Anterior cingulate cortex (tissue), 58 donors: ENCODE data around the gene SDK1.
A peak's percentile ranks its signal among the peaks of the same experiment; 100 is the strongest.

Experiments
- DNase-seq, 58 donors: peaks; one replicate each; lab custom pipeline; 2025; lab: John Stamatoyannopoulos, UW

The SDK1 gene

DNA sequence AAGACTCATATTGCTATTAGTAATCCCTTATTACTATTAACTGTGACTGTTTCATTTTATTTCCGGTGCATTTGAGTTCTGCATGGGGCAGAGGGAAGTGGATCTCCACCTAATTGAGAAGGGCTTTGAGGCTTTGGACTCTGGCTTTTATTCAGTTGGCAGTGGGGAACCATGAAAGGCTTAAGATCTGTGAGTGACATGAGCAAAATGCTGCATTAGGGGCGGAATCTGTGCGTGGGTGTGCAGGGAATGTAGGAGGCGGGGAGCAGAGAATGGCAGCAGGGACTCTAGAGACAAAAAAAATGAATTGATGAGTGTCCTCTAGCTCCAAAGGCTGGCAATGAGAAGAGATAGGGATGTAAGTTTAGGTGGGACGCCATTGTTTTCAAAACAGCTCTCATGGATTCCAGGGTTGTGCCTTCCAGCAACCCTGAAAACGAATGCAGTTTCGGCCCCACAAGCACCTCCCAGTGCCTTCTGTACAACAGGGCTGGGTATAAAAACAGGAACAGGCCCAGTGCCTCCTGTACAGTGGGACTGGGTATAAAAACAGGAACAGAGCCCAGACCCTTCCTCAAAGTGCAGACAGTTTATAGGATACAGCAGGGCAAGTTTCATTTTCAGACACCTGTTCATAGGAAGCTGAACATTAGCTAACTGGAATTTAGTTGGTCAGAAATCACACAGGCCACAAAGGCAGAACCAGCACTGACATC is 717.7 kb downstream of the SDK1 start:
- DNase-seq, result no peak

DNA sequence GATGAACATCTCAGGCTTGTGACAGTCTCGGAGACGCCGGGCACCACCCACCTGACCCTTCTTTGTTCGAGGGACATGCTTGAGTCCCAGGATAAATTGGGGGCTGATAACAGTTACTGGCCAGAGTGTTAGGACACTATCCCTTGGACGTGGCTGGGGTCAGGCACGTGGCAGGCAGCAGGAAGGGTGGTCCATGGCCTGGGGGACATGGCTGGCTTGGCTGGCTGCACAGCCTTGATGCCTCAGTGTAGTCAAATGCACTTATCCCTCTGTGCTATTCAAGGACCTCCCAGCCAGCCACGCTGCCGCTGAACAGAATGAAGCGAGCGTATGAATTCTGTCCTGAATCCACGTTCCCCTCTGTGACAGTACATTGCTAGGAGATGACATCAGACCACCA is 719.0 kb downstream of the SDK1 start:
- DNase-seq, result no peak

DNA sequence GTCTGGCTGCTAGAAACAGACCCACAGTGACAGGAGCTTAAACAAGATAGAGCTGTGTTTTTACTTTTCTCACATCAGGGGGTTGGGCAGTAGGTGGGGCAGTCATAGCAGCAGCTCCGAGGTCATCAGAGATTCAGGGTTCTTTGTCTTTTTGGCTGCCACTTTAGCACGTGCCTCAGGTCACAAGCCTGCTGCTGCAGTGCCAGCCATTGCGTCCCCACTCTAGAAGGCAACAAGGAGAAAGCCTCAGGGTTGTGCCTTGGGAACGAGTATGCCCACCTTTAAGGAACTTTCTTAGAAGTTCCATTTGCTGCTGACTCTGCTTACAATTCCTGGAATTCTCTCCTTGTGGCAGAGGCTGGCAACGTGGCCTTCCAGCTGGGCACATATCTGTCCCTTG is 720.4 kb downstream of the SDK1 start:
- no peak for DNase-seq

DNA sequence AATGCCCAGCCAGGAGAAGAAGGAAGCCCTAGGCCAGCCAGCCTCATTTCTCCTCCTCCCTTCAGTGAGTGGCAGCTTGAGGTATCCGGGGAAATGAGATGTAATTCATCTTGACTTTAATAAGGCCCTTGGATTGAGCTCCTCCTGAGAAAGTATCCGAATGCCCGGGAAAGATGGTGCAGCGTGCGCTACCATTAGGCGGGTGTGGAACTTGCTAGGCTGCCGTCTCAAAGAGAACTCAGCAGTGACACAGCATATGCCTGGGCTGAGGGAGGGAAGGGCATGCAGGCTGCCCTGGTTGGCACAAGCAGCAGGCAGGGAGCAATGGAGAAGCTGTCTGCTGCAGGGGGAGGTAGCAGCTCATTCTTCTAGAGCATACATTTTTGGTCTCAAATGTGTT is 721.2 kb downstream of the SDK1 start:
- no peak for DNase-seq

DNA sequence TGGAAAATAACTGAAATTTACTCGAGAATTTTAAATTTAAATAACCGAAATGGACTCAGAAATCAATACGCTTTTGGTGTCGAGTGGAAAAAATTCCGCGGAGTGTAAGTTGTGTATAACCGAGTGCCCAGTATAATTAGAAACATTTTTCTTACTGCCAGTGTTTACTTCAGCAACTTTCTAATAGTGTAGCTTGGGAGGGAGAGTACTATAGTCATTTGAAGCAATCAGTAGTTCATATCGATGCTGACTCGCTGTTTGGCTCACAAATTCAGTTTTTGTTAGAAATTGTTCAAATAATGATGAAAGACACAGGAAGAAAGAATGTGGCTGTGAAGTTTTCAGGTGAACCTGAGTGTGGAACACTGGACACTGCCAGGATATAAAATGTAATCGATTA is 722.5 kb downstream of the SDK1 start:
- no peak for DNase-seq

DNA sequence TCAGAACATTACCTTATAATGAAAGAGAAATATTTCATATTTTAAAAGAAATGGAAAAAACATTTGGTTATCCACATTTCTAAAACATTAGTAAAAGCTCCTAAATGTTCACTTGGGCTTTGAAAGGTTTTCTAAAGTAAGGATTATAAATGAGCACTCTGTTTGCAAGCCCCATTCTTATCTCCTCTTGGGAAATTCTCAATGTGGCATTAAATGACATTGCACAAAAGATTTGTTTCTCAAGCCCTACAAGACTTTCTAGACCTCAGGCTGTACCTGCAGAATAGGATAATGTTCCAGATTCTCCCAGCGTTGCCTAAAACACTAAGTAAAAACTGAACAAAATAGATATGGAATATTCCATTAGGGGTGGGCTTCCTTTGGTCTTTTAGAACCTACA is 723.1 kb downstream of the SDK1 start:
- DNase-seq, result no peak

DNA sequence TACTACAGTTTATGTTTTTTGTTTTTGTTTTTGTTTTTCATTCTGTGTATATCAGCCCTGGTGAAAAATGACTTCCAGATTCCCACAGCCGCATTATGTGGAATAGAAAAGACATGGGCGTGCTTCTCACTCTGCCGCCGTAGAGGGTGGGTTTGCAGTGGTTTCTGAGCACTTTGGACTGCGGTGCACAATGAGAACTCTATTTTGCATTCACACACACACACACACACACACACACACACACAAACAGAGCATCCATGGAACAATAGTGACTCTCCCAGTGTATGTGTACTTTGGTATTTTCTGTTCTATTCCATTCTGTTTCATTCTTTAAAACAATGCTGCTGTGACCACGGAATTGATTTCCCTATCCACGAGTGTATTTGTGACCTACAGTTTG is 723.8 kb downstream of the SDK1 start:
- no peak for DNase-seq

DNA sequence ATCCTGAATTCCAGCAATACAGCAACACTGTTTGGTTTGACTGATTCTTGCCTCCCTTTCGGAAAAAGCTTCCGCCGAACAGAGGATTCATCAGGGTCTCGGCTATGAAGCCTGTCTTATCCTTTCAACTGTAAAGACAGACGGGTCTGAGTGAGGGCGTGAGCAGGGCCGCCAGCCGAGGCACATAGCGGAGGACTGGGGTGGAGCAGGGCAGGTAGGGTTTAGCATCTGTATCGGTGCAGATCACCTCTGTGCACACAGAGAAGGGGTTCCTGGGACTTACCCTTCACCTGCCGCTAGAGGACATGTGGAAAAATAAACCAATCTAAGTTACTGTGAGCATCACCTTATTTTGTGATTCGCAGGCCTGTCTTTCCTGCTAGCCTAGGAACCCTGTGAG is 724.2 kb downstream of the SDK1 start:
- DNase-seq, result no peak

DNA sequence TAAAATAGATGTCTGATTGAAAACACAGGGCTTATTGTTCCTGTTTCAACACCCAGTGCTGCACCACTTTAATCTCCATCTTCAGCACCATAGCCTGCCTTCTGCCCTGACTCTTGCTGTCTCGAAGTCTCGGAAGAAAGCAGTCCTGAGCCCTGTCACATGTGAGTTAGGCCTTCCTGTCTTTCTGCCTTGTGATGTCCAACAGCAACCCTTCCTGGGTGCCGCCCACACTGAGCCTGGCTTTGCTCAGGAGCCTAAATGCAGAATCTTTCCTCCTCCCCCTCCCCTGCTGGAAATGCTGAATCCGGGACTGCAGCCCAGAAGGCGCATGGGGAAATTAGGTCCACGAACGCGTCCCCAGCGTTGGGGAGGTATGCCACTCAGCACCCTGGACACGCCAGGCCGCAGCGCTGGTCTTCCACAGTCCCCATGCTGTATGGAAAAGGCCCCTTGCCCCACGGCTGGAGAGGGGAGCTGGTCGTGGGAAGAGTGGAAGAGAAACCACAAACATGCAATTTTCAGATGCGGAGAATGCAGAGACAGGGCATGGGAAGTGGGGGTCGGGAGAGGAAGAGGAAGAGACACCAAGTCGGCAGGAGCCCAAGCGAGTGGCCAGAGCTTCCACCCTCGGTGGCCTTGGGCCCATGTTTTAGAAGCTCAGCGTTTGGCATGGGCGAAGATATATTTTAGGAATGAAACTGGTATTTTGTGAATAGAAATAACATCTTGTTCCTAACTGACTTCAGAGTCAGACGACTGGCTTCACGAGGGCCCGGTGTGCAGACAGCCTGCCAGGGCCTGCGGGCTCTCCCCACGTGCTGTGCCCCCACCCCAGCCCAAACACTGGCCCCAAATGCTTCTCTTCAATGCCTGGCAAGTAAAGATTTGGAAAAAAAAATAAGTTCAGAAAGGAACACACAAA is 724.9 kb downstream of the SDK1 start:
- peak in 2 of 58 donors; percentile 5 to 20 for DNase-seq

DNA sequence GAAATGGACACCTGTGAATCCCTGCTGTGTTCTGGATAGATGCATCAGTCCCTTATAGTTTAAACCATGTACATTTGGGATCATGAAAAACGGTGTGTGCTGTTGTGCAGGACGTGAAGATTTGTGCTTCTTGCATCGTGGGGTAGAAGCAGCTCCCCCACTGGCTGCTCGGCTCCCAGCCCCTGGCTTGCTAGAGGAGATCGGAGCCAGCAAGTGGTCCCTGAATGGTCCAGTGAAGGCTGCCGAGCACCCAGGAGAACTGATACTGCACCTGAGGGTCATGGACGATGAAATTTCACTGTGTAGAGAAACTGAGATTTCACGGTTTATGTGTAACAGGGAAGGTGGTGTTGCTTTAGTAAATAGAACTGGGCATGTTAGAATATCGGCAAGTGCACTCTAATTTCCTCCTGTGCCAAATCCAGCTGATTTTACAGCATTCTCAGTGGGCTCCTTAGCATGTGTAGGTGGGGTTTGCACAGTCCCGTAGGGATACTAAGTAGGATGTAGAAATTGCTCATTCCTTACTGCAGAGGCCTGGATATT is 726.0 kb downstream of the SDK1 start:
- DNase-seq, result no peak

DNA sequence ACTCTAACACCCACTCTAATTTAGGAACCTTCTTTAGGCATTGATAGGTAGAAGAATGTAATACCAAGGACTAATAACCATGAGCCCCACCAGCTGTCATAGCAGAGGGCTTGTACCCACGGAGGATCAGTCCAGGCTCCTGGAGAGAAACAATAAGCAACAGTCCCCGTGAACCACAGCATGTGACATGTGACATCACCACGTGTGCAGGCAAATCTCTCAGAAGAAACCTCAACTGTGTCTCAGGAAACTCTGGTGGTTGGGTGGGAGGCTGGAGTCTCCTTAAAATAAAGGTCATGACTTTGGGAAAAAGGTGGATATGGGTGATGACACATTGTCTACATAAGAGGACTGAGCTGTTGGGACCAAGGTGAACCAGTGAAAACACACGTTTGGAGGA is 727.2 kb downstream of the SDK1 start:
- DNase-seq, result no peak

DNA sequence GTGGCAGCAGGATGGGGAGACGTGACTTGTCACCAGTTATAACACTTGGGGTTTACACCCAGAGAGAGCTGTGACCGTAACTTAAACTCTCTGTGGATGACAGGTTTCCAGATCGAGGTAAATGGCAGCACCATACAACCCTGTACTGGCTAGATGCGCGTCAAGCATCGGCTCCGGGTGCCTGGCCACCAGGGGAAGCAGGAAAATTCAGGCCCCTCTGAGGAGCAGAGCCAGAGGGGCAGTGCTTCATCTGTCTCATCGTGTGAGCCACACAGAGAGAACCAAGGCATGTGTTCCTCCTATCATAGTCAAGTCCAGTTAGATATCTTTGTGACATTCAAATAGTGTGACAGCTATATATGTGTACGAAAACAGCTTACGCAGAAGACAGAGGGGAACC is 728.9 kb downstream of the SDK1 start:
- DNase-seq, result no peak

DNA sequence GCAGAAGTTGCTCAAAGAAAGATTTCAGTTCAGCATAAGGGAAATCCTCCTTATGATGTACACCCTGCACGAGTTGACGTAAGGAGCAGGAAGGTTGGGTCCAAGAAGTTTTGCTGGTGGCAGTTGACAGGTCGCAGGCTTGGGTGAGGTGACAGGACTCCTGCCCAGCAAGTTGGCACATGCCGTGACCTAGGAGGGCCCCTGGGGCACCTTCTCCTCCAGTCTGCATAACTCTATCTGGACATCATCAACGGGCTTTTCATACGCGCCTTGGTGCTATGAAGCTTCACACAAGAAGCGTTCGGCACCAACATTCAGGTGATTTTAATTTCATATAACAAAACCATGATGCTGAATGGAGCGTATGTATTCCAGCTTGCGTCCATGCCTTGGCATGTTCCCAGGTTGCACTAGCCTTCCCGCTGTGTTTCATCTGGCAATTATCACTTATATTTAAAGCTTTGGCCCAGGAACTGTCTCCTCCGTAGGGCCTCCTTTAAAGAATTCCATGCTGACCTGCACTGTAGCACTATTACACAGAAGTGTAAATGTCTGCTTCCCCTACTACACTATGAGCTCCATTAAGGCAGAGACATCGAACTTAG is 729.4 kb downstream of the SDK1 start:
- DNase-seq, result no peak

DNA sequence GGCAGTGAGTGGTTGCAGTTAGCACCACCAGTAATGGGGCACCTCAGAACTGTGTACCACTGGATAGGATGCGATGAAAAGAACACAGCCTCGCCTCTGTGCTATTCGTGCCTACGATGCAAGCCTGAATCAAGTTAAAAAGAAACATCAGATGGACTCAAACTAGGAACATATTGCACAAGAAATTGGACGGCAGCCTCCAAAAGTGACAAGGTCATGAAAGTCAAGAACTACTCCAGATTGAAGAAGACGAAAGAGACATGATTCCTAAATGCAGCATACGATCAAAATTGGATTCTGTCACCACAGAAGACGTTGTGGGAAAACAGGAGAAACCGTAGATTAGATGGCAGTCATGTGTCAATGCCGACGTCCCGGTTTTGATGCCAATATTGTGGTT is 732.9 kb downstream of the SDK1 start:
- no peak for DNase-seq

DNA sequence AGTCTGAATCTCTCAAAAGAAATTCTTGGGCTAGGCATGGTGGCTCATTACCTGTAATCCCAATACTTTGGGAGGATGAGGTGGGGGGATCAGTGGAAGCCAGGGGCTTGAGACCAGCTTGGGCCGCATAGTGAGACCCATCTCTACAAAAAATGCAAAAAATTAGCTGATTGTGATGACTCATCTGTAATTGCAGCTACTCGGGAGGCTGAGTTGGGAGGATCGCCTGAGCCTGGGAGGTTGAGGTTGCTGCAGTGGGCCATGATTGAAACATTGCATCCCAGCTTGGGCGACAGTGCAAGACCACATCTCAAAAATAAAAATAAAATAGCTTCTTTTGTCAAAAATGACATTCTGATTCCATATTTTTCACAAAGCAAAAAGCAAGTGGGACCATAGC is 736.3 kb downstream of the SDK1 start:
- DNase-seq, result no peak

DNA sequence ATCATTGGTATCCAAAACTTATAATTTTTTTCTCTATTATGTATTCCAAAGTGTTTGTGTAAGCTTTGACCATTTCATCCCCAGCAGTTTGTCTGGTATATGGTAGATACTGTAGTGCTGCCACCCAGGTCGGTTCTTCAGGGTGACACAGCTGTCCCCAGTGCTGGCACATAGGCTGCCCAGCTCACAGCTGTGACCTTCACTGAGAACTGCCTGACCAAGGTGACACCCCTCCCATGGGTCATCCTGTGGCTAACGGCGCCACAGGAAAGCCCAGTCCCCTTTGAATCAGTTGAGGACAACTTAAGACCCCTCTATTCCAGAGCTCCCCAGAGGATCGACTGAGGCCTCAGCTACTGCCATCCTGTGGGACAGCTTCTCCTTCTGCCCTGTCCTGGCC is 736.8 kb downstream of the SDK1 start:
- DNase-seq, result no peak

DNA sequence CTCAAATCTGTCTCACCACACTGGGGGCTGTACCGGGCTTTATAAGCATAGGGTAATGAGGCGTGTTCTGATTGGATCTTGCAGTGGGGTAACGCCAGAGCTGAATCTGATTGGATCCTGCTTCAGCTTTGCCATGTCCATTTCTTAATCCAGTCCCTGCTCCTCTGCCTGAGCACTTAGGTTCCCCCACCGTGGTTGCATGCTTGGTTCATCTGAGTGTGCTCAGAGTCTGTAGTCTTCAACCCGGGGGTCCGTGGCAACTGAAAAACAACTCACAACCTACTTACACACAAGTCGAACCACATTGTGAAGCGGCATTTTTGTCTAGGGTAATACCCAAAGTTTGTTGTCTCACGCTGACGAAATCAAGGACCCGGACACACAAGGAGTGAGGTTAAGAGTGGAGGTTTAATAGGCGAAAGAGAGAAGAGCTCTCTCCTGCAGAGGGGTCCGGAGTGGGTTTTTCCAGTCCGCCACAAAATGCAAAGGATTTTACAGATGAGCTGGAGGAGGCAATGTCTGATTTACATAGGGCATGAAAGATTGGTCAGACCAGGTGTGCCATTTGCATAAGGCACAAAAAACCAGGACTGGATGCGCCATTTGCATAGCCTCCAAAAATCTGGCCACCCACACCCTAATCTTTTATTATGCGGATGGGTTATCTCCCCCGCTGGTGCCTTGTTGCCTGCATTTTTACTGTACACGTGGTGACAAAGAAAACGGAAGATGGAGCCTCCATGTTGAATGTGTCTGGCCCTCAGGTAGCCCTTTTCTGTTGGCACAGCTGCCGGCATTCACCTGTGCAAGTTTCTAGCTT is 739.3 kb downstream of the SDK1 start:
- DNase-seq, result no peak

DNA sequence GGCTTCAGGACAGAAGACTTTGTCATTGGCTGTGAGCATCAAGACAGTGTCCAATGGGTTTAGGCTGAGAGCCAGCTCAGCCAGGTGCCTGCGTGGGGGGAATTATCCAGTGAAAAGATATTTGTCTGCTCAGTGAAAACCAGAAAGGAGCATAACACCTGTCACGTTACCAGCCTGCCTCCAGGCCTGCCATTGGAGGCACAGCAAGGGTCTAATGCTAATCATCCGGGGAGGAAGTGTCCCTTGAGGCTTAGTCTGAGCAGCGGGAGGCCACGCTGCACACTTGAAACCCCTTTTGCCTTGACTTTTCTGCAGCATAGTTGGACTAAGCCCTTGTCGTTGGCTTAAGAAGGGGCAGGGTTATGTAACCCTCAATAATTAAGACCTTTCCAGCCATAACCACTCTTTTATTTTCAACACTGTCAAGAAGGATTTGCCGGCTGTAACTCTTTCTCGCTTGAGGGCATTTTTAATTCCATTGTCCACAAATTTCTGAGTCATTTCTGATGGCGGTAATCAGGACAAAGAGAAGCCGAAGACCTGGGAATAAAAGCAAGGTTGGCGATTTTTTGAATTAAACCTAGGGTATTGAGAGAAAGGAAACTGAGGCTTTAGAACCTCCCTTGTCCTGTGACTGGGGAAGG is 741.5 kb downstream of the SDK1 start:
- no peak for DNase-seq

DNA sequence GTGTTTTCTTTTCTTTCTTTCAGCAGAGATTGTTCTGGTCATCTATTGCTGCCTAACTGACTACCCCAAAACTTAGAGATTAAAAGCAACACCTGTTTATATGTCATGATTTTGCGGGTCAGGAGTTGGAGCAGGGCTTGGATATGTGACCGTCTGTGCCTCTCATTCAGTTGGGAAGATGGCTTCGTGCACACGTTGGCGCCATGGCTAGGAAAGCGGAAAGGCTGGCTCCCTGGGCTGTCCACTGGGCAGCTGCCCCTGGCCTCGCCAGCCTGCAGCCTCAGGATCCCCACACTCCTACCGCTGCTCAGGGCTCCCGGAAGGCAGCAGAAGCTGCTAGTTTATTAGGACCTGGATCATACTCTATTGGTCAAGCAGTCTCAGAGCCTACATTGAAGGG is 742.9 kb downstream of the SDK1 start:
- DNase-seq, result no peak

DNA sequence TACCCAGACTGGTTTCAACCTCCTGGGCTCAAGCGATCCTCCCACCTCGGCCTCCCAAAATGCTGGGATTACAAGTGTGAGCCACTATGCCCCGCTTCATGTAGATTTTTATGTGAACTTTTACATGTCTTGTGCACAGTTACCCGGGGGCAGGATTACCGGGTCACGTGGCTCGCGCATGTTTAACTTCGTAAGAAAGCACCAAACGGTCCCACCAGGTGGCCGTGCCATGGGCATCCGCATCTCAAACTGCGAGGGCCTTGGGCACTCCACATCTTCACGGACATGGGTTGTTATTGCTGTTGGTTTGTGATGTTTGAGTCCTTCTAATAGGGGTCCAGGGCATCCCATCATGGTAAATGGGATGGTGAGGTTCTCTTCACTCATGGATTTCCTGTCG is 744.4 kb downstream of the SDK1 start:
- DNase-seq, result no peak
